Smooth muscle cell of the umbilical artery (primary cell): ENCODE measurements around the gene RMND5A. TPM values are rescaled to one million over a fixed set of nuclear protein-coding genes. Genes with fewer than 3 reads are reported as not detected.

Experiments
- total RNA-seq: library from RNA; depleted of rRNA; stranded (reverse); fragments of >200 nt; gene quantifications from 2 replicates; pipeline ENCODE4 v1.2.3, GENCODE V29; 2014

RMND5A gene, protein sequence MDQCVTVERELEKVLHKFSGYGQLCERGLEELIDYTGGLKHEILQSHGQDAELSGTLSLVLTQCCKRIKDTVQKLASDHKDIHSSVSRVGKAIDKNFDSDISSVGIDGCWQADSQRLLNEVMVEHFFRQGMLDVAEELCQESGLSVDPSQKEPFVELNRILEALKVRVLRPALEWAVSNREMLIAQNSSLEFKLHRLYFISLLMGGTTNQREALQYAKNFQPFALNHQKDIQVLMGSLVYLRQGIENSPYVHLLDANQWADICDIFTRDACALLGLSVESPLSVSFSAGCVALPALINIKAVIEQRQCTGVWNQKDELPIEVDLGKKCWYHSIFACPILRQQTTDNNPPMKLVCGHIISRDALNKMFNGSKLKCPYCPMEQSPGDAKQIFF
- 15.7 and 20.5 TPM in 2 replicates for total RNA-seq

DNA sequence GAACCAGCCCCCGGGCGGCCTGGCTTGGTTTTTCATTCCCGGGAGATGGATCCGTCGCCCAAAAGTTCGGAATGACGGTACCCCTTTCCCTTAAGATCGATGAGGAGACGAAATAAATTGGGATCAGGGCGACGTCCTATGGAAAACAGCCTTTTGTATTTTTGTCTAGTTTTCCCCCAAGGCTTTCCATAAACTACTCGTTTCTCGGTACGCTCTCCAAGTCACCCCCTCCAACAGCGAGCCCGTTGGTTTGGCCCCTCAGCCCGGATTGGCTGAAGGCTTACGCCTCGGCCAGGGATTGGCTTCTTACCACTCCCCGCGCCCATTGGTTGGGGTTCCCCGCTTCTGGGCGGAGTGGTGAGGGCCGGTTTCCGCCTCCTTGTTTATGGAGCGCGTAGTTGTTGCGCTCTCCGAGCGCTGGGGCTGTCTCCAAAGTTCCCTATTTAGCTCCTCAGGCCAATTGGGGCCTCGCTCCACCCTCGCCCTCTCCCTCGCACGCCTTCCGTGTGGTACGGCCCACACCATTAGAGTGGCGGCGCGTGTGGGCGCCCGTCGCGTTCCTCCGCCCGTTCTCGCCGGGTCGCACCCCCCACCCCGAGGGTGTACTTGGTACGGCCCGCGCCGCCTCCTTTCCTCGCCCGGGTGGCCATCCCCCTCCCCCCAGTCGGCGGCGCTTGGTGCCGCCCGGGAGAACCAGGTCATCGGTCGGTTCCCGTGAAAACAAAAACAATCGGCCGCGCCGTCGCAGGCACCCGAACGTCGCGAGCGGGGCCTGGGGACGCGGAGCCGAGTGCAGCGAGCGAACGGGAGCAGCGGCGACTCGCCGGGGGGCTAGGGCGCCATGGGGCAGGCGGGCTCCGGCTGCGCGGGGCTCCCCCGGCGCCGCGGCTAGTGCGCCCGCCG lies at the start of gene RMND5A:
RMND5A (plus strand) TSS at position 655 of the 903 bp plus-strand sequence. CDS start 377 bp downstream, outside the sequence.

DNA sequence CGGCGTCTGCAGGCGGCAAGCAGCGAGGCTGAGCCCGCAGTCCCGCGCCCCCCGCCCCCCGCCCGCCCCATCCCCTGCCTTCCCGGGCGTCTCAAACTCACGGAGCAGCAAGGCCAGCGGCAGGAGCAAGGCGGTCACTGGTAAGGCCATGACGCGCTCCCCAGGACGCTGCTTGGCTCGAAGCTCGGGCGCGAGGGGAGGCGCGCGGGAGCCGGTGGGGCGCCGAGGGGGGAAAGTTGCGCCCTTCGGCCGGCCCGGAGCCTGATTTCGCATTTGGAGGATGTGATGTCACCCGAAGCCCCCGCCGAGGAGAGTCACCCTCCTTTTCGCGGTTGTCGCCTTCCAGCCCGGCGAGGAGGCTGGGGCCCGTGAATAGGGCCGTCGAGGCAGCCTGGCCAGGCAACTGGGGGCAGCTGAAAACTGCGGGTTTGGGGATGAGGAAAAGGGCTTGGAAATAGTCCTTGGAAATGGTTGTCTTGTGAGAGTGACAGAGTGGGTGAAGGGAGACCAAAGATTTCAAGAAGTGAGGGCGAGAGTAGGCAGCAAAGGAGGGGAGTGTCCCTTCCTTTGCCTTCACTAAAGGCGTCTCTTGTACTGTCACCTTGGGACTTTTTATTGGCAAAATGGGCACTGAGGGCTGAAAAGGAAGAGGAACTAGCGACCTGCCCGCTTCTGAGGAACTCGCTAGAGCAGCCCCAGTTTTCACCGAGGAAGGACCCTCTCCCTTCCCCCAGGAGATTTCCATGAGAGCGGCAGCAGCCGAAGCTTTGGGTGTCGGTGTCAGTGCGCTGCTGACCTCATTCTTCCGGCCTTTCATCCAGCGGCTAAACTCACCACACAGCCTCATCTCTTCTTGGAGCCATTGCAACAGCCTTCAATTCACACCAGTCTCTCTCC lies 70.8 kb downstream of the RMND5A start, which contains the start of gene CD8A:
CD8A (minus strand) TSS at position 238 of the 897 bp plus-strand sequence; CDS start at position 150, 88 bp downstream.

Other genes with a start within 250 kb of the RMND5A start
- gene CHMP3, start 156.8 kb upstream of the RMND5A start, total RNA-seq, result 91.5 and 171 TPM in 2 replicates
- gene RNF103, start 96.4 kb upstream of the RMND5A start, total RNA-seq, result 14.5 and 14.6 TPM in 2 replicates
- not detected in 2 replicates for gene CD8A, start 70.6 kb downstream of the RMND5A start, total RNA-seq
- gene CD8B, start 141.6 kb downstream of the RMND5A start, total RNA-seq, result not detected in 2 replicates
- 2.1 and 4.2 TPM in 2 replicates for gene RGPD1, start 221.8 kb downstream of the RMND5A start, total RNA-seq